Cardiac fibroblast (primary cell): ENCODE results near the gene PTPRD.

Source experiments
- DNase-seq, 2 donors: peaks; one replicate each; pipeline versions ENCODE4 v3.0.0 to v3.0.0-alpha.2; 2010; ENCODE audit warnings: low read depth in 2 of 2
- H3K4me3 ChIP-seq, 2 donors: replicated peaks in 1 of 2; 1 replicate in 1 of 2; 2 replicates in 1 of 2; pipeline ENCODE4 v1.5.1; 2011; ENCODE audit warnings: low read depth in 2 of 2, low read length in 2 of 2, mild to moderate bottlenecking in 2 of 2, moderate library complexity in 1 of 2
- CTCF ChIP-seq: IDR thresholded peaks from one replicate; pipeline ENCODE4 v1.5.1; 2011; ENCODE audit warnings: low read depth, mild to moderate bottlenecking, low read length, inconsistent platforms

Gene PTPRD

GRCh38 chr9:9719373-9720112, 893.3 kb downstream of the PTPRD start:
- no peak for DNase-seq
- no peak overlapping the region for H3K4me3 ChIP-seq
- TF ChIP-seq CTCF = no peak

GRCh38 chr9:9718691-9719090, 894.1 kb downstream of the PTPRD start:
- no peak overlapping the region for H3K4me3 ChIP-seq
- no peak for DNase-seq
- no peak for TF ChIP-seq CTCF

- DNase-seq = no peak
- no peak overlapping the region for H3K4me3 ChIP-seq
Observed at GRCh38 chr9:9679433-9679832, 933.4 kb downstream of the PTPRD start.

GRCh38 chr9:9674461-9674860, 938.3 kb downstream of the PTPRD start:
- TF ChIP-seq CTCF = no peak
- DNase-seq = no peak
- no peak overlapping the region for H3K4me3 ChIP-seq

More at GRCh38 chr9:9679433-9679832, 933.4 kb downstream of the PTPRD start:
- TF ChIP-seq CTCF = no peak

GRCh38 chr9:9670454-9670853, 942.3 kb downstream of the PTPRD start:
- no peak overlapping the region for H3K4me3 ChIP-seq
- DNase-seq = no peak
- no peak for TF ChIP-seq CTCF

GRCh38 chr9:9645006-9645405, 967.8 kb downstream of the PTPRD start:
- H3K4me3 ChIP-seq = no peak overlapping the region
- no peak for TF ChIP-seq CTCF
- no peak for DNase-seq

GRCh38 chr9:9631284-9631683, 981.5 kb downstream of the PTPRD start:
- no peak for TF ChIP-seq CTCF
- DNase-seq = no peak
- H3K4me3 ChIP-seq = no peak overlapping the region
